ENCODE measurements around the gene GCNT1.
"Not testable (repeated sequence)": the region's sequence is repeated elsewhere in the genome, so short reads cannot be mapped to it uniquely, and the experiment has no call there.

The GCNT1 gene

DNA sequence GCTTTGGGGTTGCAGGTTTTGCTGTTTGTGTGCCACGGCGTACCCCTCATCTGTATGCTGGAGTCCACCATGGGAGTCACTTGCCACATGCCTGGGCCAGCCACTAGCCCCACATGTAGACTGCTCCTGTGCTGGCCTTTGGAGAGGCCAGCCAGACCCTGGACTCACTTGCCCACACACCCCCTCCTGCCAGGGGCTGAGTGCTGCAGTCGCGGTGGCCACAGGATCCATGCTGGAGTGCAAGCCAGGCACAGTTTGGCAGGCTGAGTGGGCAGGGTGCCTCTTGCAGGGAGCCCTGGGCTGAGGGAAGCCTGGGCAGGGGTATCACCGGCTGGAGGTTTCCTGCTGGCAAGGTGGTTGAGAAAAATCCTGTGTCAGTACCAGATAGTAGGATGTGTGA, 25.6 kb upstream of the GCNT1 start:
- TF ChIP-seq, protein P1, sequence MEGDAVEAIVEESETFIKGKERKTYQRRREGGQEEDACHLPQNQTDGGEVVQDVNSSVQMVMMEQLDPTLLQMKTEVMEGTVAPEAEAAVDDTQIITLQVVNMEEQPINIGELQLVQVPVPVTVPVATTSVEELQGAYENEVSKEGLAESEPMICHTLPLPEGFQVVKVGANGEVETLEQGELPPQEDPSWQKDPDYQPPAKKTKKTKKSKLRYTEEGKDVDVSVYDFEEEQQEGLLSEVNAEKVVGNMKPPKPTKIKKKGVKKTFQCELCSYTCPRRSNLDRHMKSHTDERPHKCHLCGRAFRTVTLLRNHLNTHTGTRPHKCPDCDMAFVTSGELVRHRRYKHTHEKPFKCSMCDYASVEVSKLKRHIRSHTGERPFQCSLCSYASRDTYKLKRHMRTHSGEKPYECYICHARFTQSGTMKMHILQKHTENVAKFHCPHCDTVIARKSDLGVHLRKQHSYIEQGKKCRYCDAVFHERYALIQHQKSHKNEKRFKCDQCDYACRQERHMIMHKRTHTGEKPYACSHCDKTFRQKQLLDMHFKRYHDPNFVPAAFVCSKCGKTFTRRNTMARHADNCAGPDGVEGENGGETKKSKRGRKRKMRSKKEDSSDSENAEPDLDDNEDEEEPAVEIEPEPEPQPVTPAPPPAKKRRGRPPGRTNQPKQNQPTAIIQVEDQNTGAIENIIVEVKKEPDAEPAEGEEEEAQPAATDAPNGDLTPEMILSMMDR (IDR thresholded peaks at IDR 0.05; ENCODE audit: borderline replicate concordance, insufficient read depth, low read depth, low read length) = no peak
- no peak overlapping the region for H3K4me3 ChIP-seq (ENCODE audit: low read depth, low read length)

DNA sequence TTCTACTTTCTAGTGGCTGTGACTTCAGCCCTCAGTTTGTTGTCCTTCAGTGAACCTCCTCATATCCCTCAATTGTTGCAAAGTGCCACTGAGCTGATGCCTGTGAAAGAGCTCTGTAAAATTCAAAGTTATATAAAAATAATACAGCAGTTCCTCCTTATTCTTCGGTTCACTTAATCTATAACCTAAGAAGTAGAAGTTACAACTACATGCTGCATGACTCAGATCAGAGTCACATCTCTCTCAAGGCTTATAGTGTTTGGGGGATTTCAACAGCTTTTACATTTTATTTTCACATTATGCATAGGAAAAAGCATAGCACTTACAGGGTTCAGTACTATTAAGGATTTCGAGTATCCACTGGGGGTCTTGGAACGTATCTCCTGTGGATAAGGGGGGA, 25.1 kb upstream of the GCNT1 start:
- H3K4me3 ChIP-seq (ENCODE audit: low read depth, low read length) = no peak overlapping the region
- TF ChIP-seq, protein P1 (IDR thresholded peaks at IDR 0.05; ENCODE audit: borderline replicate concordance, insufficient read depth, low read depth, low read length) = no peak

DNA sequence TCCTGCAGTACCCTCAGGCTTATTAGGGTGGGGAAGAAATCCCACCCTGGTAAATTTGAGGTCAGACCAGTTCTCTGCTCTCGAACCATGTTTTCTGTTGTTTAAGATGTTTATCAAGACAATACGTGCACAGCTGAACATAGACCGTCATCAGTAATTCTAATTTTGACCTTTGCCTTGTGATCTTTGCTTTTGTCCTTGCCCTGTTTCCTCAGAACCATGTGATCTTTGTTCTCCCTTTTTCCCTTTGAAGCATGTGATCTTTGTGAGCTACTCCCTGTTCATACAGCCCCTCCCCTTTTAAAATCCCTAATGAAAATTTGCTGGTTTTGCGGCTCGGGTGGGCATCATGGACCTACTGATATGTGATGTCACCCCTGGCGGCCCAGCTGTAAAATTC, 24.1 kb upstream of the GCNT1 start:
- not testable (repeated sequence) for H3K4me3 ChIP-seq (ENCODE audit: low read depth, low read length)

DNA sequence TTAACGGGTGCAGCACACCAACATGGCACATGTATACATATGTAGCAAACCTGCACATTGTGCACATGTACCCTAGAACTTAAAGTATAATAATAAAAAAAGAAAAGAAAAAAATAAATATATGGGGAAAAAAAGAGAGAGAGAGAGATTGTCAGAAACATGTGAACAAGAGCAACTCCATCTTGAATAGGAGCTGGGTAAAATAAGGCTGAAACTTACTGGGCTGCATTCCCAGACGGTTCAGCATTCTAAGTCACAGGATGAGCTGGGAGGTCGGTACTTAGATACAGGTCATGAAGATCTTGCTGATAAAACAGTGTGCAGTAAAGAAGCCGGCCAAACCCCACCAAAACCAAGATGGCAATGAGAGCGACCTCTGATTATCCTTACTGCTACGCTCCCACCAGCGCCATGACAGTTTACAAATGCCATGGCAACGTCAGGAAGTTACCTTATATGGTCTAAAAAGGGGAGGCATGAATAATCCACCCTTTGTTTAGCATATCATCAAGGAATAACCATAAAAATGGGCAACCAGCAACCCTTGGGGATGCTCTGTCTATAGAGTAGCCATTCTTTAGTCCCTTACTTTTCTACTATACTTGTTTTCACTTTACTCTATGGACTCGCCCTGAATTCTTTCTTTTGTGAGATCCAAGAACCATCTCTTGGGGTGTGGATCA, 21.8 kb upstream of the GCNT1 start:
- not testable (repeated sequence) for H3K4me3 ChIP-seq (ENCODE audit: low read depth, low read length)

DNA sequence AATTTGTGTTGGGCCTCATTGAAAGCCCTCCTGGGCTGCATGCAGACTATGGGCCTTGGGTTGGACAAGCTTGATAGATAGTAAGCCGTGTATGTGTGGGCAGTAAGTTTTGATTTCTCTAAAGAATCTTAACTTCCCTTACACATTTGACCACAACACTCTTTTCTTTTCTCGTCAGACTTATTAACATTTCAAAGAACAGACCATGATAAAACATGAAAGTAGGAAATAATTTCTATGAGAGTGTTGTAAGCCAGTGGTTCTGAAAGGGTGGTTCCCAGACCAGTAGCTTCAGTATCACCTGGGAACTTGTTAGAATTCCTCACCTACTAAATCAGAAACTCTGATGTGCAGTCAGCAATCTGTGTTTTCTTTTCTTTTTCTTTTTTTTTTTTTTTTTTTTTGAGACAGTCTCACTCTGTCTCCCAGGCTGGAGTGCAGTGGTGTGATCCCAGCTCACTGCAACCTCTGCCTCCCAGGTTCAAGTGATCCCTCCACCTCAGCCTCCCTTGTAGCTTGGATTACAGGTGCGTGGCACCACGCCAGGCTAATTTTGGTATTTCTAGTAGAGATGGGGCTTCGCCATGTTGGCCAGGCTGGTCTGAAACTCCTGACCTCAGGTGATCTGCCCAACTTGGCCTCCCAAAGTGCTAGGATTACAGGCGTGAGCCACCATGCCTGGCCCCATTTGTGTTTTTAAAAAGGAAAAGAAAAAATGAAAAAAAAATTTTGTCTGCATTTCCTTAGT, 20.0 kb upstream of the GCNT1 start:
- TF ChIP-seq, protein P1 (IDR thresholded peaks at IDR 0.05; ENCODE audit: borderline replicate concordance, insufficient read depth, low read depth, low read length) = no peak
- no peak overlapping the region for H3K4me3 ChIP-seq (ENCODE audit: low read depth, low read length)

DNA sequence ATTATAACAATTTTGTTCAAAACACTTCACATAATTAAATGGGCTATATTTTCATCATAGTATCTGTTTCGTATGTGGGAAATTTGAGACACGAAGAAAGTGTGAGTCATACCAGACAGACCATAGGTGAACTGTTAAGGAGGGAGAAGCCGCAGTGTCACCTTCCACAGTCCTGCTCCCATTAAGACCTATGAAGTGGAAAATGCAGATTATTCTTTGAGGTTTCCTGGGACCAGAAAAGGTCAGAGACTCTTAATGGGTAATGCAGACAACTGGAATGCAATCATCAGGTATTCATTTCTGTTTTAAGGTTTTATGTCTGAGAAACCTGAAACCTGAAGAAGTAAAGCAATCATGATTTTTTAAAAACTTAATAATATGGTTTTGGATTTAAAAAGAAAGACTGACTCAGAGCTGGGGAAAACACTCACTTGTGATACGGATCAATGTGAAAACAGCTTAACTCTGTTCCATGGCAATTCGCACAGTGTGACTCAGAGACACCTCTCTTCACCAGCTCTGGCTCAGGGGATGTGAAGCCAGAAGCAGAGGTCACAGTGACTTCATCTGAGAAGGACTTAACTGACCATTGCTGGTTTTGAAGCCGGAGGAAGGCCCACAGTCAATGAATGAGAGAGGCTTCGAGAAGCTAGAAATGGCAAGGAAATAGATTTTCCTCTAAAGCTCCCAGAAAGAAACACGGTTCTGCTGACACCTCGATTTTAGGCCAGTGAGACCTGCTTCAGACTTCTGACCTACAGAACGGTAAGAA, 17.2 kb upstream of the GCNT1 start:
- H3K4me3 ChIP-seq (ENCODE audit: low read depth, low read length) = no peak overlapping the region
- TF ChIP-seq, protein P1 (IDR thresholded peaks at IDR 0.05; ENCODE audit: borderline replicate concordance, insufficient read depth, low read depth, low read length) = no peak

DNA sequence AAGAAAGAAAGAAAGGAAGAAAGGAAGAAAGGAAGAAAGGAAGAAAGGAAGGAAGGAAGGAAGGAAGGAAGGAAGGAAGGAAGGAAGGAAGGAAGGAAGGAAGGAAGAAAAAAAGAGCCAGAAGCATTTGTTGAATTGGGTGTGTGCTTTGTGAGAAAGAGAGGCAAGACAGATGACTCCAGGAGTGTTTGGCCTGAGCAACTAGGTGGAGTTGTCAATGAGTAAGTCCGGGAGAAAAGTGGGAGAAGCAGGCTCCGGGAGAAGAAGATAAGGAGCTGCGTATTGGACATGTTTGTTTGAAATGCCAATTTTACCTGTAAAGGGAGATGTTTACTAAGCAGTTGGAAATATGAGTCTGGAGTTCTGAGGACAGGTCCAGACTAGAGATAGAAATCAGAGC, 15.1 kb upstream of the GCNT1 start:
- TF ChIP-seq, protein P1 (IDR thresholded peaks at IDR 0.05; ENCODE audit: borderline replicate concordance, insufficient read depth, low read depth, low read length) = no peak
- H3K4me3 ChIP-seq (ENCODE audit: low read depth, low read length) = no peak overlapping the region

All from GM12875 (cell line).